Measurements from ENCODE around the gene SLC35F4.
"Not testable (repeated sequence)": the region's sequence is repeated elsewhere in the genome, so short reads cannot be mapped to it uniquely, and the experiment has no call there.

DNA sequence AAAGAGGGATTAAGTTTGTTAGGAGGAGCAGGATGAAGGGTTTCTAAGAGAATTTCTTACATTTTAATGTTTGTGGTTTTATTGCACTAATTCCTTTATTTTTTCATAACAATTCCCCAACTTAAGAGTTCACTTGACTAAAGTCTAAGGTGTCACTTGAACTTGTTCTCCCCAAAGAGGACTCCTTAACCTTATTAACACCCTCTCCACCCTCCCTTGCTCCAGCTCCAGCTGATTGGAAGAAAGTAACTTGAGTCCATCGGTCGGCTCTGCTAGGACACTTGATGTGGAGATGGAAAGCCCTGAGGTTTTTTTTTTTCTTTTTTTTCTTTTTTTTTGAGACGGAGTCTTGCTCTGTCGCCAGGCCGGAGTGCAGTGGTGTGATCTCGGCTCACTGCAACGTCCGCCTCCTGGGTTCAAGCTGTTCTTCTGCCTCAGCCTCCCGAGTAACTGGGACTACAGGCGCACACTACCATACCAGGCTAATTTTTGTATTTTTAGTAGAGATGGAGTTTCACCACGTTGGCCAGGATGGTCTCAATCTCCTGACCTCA, 113.7 kb downstream of the SLC35F4 start:
- TF ChIP-seq, protein P1, sequence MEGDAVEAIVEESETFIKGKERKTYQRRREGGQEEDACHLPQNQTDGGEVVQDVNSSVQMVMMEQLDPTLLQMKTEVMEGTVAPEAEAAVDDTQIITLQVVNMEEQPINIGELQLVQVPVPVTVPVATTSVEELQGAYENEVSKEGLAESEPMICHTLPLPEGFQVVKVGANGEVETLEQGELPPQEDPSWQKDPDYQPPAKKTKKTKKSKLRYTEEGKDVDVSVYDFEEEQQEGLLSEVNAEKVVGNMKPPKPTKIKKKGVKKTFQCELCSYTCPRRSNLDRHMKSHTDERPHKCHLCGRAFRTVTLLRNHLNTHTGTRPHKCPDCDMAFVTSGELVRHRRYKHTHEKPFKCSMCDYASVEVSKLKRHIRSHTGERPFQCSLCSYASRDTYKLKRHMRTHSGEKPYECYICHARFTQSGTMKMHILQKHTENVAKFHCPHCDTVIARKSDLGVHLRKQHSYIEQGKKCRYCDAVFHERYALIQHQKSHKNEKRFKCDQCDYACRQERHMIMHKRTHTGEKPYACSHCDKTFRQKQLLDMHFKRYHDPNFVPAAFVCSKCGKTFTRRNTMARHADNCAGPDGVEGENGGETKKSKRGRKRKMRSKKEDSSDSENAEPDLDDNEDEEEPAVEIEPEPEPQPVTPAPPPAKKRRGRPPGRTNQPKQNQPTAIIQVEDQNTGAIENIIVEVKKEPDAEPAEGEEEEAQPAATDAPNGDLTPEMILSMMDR (IDR thresholded peaks at IDR 0.05; ENCODE audit: control extremely low read depth in 1 of 3, insufficient read depth in 1 of 3, low read depth in 1 of 3, low read length in 3 of 3): not testable (repeated sequence)
- TF ChIP-seq MAFK (IDR thresholded peaks at IDR 0.05; ENCODE audit: low read depth, low read length): not testable (repeated sequence)
